Fibroblast of pulmonary artery (primary cell): Measurements from ENCODE around the gene PRKAR1B.
A peak's percentile ranks its signal among the peaks of the same experiment; 100 is the strongest.

Source experiments
- DNase-seq: peaks from one replicate; pipeline ENCODE4 v3.0.0-alpha.2; 2010; ENCODE audit warnings: low read depth
- H3K4me3 ChIP-seq: replicated peaks from 2 replicates; pipeline ENCODE4 v1.5.1; 2011; ENCODE audit warnings: low read depth, mild to moderate bottlenecking, control low read depth, low read length, moderate library complexity
- TF ChIP-seq, protein P1 (sequence below): IDR thresholded peaks from 2 replicates; pipeline ENCODE4 v1.5.1; 2011; ENCODE audit warnings: mild to moderate bottlenecking, control low read depth, low read length, inconsistent platforms; ENCODE audit errors: missing control alignments

The PRKAR1B gene

DNA sequence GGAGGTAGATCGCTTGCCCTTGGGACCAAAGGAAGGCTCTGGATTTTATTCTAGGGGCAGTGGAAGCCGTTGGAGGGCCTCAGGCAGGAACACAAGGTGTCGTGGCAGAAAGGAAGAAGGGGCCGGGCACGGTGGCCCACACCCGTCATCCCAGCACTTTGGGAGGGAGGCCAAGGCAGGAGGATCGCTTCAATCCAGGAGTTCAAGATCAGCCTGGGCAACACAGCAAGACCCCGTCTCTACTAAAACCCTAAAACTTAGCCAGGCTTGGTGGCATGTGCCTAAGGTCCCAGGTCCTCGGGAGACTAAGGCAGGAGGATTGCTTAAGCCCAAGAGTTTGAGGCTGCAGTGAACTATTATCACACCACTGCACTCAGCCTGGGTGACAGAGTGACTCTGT, 202.3 kb downstream of the PRKAR1B start:
- H3K4me3 ChIP-seq = no peak overlapping the region
- TF ChIP-seq, protein P1, sequence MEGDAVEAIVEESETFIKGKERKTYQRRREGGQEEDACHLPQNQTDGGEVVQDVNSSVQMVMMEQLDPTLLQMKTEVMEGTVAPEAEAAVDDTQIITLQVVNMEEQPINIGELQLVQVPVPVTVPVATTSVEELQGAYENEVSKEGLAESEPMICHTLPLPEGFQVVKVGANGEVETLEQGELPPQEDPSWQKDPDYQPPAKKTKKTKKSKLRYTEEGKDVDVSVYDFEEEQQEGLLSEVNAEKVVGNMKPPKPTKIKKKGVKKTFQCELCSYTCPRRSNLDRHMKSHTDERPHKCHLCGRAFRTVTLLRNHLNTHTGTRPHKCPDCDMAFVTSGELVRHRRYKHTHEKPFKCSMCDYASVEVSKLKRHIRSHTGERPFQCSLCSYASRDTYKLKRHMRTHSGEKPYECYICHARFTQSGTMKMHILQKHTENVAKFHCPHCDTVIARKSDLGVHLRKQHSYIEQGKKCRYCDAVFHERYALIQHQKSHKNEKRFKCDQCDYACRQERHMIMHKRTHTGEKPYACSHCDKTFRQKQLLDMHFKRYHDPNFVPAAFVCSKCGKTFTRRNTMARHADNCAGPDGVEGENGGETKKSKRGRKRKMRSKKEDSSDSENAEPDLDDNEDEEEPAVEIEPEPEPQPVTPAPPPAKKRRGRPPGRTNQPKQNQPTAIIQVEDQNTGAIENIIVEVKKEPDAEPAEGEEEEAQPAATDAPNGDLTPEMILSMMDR = no peak
- DNase-seq = no peak

DNA sequence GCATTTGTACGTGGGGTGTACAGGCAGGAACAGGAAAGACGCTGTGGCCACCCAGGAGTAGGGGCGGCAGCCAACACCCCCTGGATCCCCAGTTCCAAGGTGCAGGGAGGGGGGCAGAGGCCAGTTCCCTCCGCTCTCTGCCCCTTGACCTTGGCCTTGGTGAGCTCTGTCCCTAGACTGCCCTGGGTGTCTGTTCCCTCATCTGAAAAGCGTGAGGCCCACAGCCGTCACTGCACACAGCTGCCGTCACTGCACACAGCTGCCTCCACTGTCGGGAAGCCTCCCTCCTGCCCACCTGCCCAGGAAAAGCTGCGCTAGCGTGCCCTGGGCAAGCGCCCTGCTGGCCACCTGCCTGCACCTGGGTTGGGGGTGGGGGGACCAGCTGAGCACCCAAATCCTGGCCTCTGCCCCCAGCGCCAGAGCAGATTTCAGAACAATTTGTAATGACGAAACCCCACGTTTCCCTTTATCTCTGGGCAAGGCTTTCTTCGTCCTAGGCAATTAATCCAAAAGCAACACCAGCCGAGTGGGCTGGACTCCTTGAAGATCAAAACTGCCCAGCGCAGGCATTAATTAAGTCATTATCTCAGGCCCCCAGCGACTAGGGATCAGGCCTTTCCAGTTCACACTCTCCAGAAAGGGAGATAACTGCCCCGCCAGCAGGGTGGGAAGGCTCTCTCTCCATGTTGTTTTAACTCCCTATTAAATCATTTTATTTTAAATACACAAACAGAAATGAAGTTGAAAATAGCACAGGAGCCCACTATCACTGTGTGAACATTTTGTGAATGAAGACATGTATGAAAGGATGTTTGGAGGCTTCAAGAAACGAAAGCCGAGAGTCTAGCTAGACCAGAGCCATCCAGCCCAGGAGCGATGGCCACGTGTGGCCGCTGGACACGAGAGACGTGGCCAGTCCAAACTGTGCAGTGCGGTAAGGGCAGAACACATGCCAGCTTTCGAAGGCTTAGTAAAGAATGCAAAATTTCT, 203.4 kb downstream of the PRKAR1B start:
- no peak for DNase-seq
- H3K4me3 ChIP-seq = no peak overlapping the region
- TF ChIP-seq, protein P1 = no peak

DNA sequence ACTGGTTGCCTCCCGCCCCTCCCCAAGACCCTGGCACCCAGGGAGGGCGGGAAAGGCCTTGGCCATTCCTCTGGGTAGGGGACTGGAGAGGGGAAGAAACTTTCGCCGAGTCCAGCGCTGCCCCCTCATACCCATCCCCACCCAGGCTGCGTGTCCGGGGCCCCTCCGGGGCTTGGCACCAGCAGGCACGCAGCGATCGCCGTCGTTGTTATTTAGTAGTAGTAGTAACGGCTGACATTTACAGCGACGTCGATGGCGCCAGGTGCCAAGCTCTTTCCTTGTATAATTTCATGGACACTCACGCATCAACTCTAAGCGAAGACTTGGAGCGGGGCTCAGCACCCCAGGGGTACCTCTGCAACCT, 204.1 kb downstream of the PRKAR1B start:
- DNase-seq = no peak
- TF ChIP-seq, protein P1 = no peak
- H3K4me3 ChIP-seq = no peak overlapping the region

DNA sequence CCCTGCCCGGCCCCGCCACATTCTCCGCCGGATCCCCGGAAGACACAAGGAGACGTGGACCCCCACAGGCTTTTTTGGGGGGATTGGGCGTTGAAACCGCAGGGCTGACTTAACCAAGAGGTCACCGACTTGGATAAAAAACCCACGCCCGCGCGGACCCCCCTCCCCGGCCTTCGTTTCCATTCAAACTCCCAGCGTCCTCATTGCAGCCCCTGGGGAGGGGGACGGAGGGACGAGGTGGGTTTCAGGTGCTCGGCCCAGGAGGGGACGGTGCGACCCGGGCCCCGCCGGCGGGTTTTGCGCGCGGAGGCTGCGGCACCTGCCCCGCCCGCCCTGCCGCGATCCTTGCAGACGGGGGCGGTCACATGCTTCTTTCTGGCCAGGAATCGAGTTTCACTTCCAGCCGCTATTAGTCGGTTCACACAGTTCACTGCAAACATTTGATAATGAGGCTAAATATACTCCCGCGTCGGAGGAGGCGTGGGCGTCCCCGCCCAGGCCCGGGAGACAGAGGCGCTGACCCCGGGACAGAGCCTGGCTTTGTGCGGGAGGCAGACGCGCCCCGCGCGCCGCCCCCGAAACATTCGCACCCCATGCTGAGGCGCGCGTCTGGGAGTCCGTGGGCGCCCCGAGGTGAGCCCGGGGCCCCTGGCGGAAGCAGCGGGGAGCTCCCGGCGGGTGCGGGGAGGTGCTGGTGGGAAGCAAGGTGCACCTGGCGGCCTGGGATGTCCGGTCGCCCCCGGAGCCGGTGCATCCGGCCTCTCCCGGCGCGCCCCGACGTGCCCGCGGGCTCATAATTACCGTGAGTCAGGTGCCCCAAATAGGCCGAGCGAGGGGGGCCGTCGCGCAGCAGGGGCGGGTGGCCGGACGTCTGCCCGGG, 204.8 kb downstream of the PRKAR1B start:
- TF ChIP-seq, protein P1 = no peak
- peak; percentile 28 for DNase-seq
- peak overlapping the region; percentile 35 for H3K4me3 ChIP-seq

DNA sequence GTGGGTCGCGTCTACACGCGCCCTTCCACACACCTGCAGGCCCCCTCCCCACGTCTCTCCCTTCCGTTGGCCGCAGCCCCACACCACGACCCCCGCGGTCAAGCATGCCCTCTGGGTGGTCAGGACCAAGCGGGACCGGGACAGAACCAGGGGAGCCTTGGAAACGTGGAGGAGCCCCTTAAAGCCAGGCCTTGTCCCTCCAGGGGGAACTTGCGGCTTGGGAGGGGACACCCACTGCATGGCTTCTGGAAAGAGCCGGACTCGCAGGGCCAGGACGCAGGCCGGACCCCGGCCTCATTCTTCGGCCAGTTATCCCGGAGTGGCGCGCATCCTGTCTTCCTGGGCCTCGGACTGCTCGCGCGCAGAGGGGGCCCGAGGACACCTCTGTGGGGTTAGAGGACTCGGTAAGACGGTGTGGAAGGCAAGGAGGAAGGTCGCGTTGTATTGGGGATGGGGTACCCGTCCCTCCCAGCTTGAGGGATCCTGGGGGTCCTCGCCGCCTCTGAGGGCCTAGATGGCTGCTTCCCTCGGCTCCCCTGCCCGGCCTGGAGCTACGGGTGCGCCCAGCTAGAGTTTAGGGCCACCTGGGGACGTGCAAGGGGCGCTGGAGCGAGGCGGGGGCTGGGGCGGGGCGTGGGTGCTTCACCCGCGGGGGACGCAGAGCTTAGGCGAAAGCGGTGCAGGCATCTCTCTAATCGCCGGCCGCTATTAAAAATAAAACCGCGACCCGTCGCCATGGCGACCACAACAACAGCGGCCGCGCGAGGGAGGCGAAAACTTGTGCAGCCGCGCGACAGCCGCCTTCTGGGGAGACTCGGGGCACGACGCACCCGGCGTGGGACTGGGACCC, 205.6 kb downstream of the PRKAR1B start:
- TF ChIP-seq, protein P1 = no peak
- H3K4me3 ChIP-seq = peak overlapping the region; percentile 35
- DNase-seq = peak; percentile 44

DNA sequence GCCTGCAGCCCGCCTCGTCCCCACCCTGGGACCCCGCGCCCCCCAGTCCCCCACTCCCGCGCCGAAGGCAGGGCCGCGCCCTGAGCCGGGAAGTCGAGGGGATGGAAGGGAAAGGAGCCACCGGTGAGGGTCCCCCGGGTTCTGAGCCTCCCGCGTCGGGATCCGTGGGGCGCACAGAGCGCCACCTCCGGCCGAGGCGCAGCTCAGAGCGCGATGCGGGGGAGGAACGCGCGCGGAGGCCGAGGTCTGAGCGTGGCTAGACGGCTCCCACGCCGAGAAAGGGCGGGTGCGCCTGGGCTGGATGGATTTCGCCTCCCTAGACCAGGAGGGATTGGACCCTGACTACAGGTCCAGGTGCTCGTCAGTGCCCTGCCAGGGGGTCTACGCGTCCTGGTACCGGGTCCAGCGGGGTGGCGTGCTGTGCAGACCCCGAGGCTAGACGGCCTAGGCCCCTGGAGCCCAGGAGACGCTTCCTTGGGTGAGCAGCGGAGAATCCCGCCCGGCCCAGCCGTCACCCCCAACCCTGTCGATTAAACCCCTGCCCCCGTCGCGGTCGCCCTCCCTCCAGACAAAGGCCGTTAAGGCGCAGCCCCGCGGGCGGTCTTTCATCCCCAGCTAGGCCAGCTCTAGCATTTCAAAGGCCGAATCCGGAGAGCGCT, 206.4 kb downstream of the PRKAR1B start:
- H3K4me3 ChIP-seq = peak overlapping the region; percentile 37
- TF ChIP-seq, protein P1 = no peak
- DNase-seq = peak; percentile 35
